IMR-90 (cell line): ENCODE measurements around the gene SEC24B.

Experiments
- BHLHE40 ChIP-seq: fragments of 150-350 bp; IDR thresholded peaks from 2 replicates; pipeline ENCODE4 v1.6.1; 2016; ENCODE audit warnings: mild to moderate bottlenecking, low read depth, low read length
- CEBPB ChIP-seq: IDR thresholded peaks from 2 replicates; pipeline ENCODE4 v1.6.1; 2012; ENCODE audit warnings: low read depth, low read length, improper control_type of control experiment
- CTCF ChIP-seq: conservative IDR thresholded peaks from 2 replicates; pipeline ENCODE4 v1.5.1; 2012; ENCODE audit warnings: mild to moderate bottlenecking, low read depth, low read length, improper control_type of control experiment
- ELK1 ChIP-seq: fragments of 150-350 bp; IDR thresholded peaks from 2 replicates; pipeline ENCODE4 v1.6.1; 2016; ENCODE audit warnings: low read depth, mild to moderate bottlenecking, low read length, moderate library complexity, borderline replicate concordance
- FOS ChIP-seq: fragments of 150-350 bp; IDR thresholded peaks from 2 replicates; pipeline ENCODE4 v1.6.1; 2016; ENCODE audit warnings: low read depth, low read length
- MAFK ChIP-seq: IDR thresholded peaks from 2 replicates; pipeline ENCODE4 v1.6.1; 2012; ENCODE audit warnings: low read depth, low read length, improper control_type of control experiment
- MAZ ChIP-seq: IDR thresholded peaks from 2 replicates; pipeline ENCODE4 v1.6.1; 2012; ENCODE audit warnings: low read depth, mild to moderate bottlenecking, low read length, improper control_type of control experiment, moderate library complexity, borderline replicate concordance
- MXI1 ChIP-seq: IDR thresholded peaks from 2 replicates; pipeline ENCODE4 v1.6.1; 2012; ENCODE audit warnings: low read depth, mild to moderate bottlenecking, low read length, moderate library complexity, borderline replicate concordance
- POLR2A ChIP-seq: IDR thresholded peaks from 2 replicates; pipeline ENCODE4 v1.6.1; 2012; ENCODE audit warnings: mild to moderate bottlenecking, low read depth, low read length
- RAD21 ChIP-seq: IDR thresholded peaks from 2 replicates; pipeline ENCODE4 v1.6.1; 2012; ENCODE audit warnings: low read length, improper control_type of control experiment
- RCOR1 ChIP-seq: IDR thresholded peaks from 2 replicates; pipeline ENCODE4 v1.6.1; 2012; ENCODE audit warnings: mild to moderate bottlenecking, low read length, improper control_type of control experiment; ENCODE audit not compliant: insufficient replicate concordance
- RFX5 ChIP-seq: IDR thresholded peaks from 2 replicates; pipeline ENCODE4 v1.8.0; 2012; ENCODE audit warnings: low read depth, mild to moderate bottlenecking, low read length, moderate library complexity
- SMC3 ChIP-seq: fragments of 150-350 bp; IDR thresholded peaks from 2 replicates; pipeline ENCODE4 v1.6.1; 2016; ENCODE audit warnings: low read depth, mild to moderate bottlenecking, antibody characterized with exemption, low read length, moderate library complexity
- TF ChIP-seq, protein P1 (sequence below): fragments of 150-350 bp; IDR thresholded peaks from 2 replicates; pipeline ENCODE4 v1.6.1; 2017; ENCODE audit warnings: mild to moderate bottlenecking, antibody characterized with exemption, low read length, low read depth

DNA sequence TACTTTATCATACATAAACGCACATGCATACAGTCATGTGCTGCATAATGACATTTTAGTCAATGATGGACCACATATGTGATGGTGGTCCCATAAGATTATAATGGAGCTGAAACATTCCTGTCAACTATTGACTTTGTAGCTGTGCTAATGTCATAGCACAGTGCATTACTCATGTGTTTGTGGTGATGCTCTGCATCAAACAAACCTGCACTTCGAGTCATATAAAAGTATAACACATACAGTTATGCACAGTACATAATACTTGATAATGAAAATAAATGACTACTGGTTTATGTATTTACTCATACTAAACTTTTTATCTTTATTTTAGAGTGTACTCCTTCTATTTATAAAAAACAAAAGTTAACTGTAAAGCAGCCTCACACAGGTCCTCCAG is 65.9 kb downstream of the SEC24B start:
- no peak for TF ChIP-seq POLR2A
- no peak for TF ChIP-seq CTCF
- no peak for TF ChIP-seq RAD21
- no peak for TF ChIP-seq FOS
- no peak for TF ChIP-seq MAFK
- no peak for TF ChIP-seq MXI1
- TF ChIP-seq SMC3 = no peak
- no peak for TF ChIP-seq RCOR1
- TF ChIP-seq, protein P1, sequence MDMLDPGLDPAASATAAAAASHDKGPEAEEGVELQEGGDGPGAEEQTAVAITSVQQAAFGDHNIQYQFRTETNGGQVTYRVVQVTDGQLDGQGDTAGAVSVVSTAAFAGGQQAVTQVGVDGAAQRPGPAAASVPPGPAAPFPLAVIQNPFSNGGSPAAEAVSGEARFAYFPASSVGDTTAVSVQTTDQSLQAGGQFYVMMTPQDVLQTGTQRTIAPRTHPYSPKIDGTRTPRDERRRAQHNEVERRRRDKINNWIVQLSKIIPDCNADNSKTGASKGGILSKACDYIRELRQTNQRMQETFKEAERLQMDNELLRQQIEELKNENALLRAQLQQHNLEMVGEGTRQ = no peak
- TF ChIP-seq BHLHE40 = no peak
- no peak for TF ChIP-seq ELK1
- no peak for TF ChIP-seq RFX5
- TF ChIP-seq MAZ = no peak
- no peak for TF ChIP-seq CEBPB
